H9 (cell line): ENCODE results near the gene FNDC7. TPM values are rescaled to one million over a fixed set of nuclear protein-coding genes. Genes with fewer than 3 reads are reported as not detected.
"Not testable (repeated sequence)": the region's sequence is repeated elsewhere in the genome, so short reads cannot be mapped to it uniquely, and the experiment has no call there.

Source experiments
- DNase-seq: peaks from one replicate; pipeline ENCODE4 v3.0.0-alpha.2; 2017
- H2AFZ ChIP-seq: one replicate; pipeline ENCODE4 v1.6.1; 2013; ENCODE audit warnings: mild to moderate bottlenecking, low read length, control low read depth, moderate library complexity
- H2AK5ac ChIP-seq: 2 replicates; pipeline ENCODE4 v1.6.1; 2013; ENCODE audit warnings: low read length, control low read depth, mixed read lengths; ENCODE audit not compliant: insufficient read length
- H2BK120ac ChIP-seq: one replicate; pipeline ENCODE4 v1.6.1; 2013; ENCODE audit warnings: low read depth, mild to moderate bottlenecking, low read length, control low read depth, inconsistent platforms; ENCODE audit not compliant: poor library complexity, severe bottlenecking
- H2BK12ac ChIP-seq: 2 replicates; pipeline ENCODE4 v1.6.1; 2013; ENCODE audit warnings: low read length, control low read depth, mixed read lengths, low read depth; ENCODE audit not compliant: insufficient read length
- H2BK15ac ChIP-seq: 2 replicates; pipeline ENCODE4 v1.6.1; 2013; ENCODE audit warnings: low read depth, low read length, control low read depth
- H2BK20ac ChIP-seq: one replicate; pipeline ENCODE4 v1.6.1; 2013; ENCODE audit warnings: low read depth, mild to moderate bottlenecking, low read length, control low read depth, inconsistent platforms; ENCODE audit not compliant: poor library complexity, severe bottlenecking
- H2BK5ac ChIP-seq: 2 replicates; pipeline ENCODE4 v1.6.1; 2013; ENCODE audit warnings: low read length, control low read depth, mixed read lengths; ENCODE audit not compliant: insufficient read length
- H3K14ac ChIP-seq: 2 replicates; pipeline ENCODE4 v1.6.1; 2013; ENCODE audit warnings: low read length, control low read depth; ENCODE audit not compliant: insufficient read depth
- H3K18ac ChIP-seq: 2 replicates; pipeline ENCODE4 v1.6.1; 2013; ENCODE audit warnings: low read depth, mild to moderate bottlenecking, mixed read lengths, low read length, control low read depth; ENCODE audit not compliant: insufficient read length
- H3K23ac ChIP-seq: 2 replicates; pipeline ENCODE4 v1.6.1; 2013; ENCODE audit warnings: low read length, control low read depth, mixed read lengths, low read depth; ENCODE audit not compliant: insufficient read length
- H3K23me2 ChIP-seq: 2 replicates; pipeline ENCODE4 v1.6.1; 2013; ENCODE audit warnings: low read depth, mild to moderate bottlenecking, mixed read lengths, low read length, control low read depth; ENCODE audit not compliant: insufficient read length, poor library complexity, severe bottlenecking
- H3K27ac ChIP-seq: 2 replicates; pipeline ENCODE4 v1.5.1; 2013; ENCODE audit warnings: low read length, control low read depth, mixed read lengths, low read depth; ENCODE audit not compliant: insufficient read length
- H3K27me3 ChIP-seq: 2 replicates; pipeline ENCODE4 v1.6.1; 2013; ENCODE audit warnings: low read length, control low read depth, inconsistent platforms; ENCODE audit not compliant: insufficient read depth
- H3K4ac ChIP-seq: 2 replicates; pipeline ENCODE4 v1.6.1; 2013; ENCODE audit warnings: low read depth, mild to moderate bottlenecking, control low read depth, inconsistent platforms, low read length, moderate library complexity
- H3K4me1 ChIP-seq: 2 replicates; pipeline ENCODE4 v1.6.1; 2013; ENCODE audit warnings: low read length, control low read depth, inconsistent platforms; ENCODE audit not compliant: insufficient read depth
- H3K4me2 ChIP-seq: 2 replicates; pipeline ENCODE4 v1.6.1; 2013; ENCODE audit warnings: low read length, control low read depth, mixed read lengths; ENCODE audit not compliant: insufficient read length, insufficient read depth
- H3K56ac ChIP-seq: 2 replicates; pipeline ENCODE4 v1.6.1; 2013; ENCODE audit warnings: low read depth, mild to moderate bottlenecking, mixed read lengths, low read length, control low read depth; ENCODE audit not compliant: insufficient read length
- H3K79me1 ChIP-seq: 2 replicates; pipeline ENCODE4 v1.6.1; 2013; ENCODE audit warnings: low read depth, mild to moderate bottlenecking, moderate library complexity, low read length, control low read depth, inconsistent platforms; ENCODE audit not compliant: insufficient read depth, poor library complexity, severe bottlenecking
- H3K79me2 ChIP-seq: 2 replicates; pipeline ENCODE4 v1.6.1; 2013; ENCODE audit warnings: low read length, control low read depth, inconsistent platforms; ENCODE audit not compliant: insufficient read depth
- H3K9ac ChIP-seq: 2 replicates; pipeline ENCODE4 v1.6.1; 2013; ENCODE audit warnings: low read length, control low read depth, mixed read lengths; ENCODE audit not compliant: insufficient read length; ENCODE audit errors: extremely low read depth
- H3K9me3 ChIP-seq: one replicate; pipeline ENCODE4 v1.6.1; 2013; ENCODE audit warnings: low read depth, low read length, inconsistent platforms; ENCODE audit not compliant: control insufficient read depth
- H3T11ph ChIP-seq: one replicate; pipeline ENCODE4 v1.6.1; 2013; ENCODE audit warnings: mild to moderate bottlenecking, low read length, control low read depth, inconsistent platforms
- H4K20me1 ChIP-seq: one replicate; pipeline ENCODE4 v1.6.1; 2013; ENCODE audit not compliant: control insufficient read depth, insufficient read length, insufficient read depth
- H4K5ac ChIP-seq: 2 replicates; pipeline ENCODE4 v1.6.1; 2013; ENCODE audit warnings: low read depth, mild to moderate bottlenecking, mixed read lengths, low read length, control low read depth; ENCODE audit not compliant: insufficient read length
- H4K8ac ChIP-seq: replicated peaks from 2 replicates; pipeline ENCODE4 v1.6.1; 2013; ENCODE audit warnings: low read length, control low read depth, mixed read lengths, low read depth; ENCODE audit not compliant: insufficient read length
- H4K91ac ChIP-seq: 2 replicates; pipeline ENCODE4 v1.6.1; 2013; ENCODE audit warnings: low read depth, mild to moderate bottlenecking, moderate library complexity, mixed read lengths, low read length, control low read depth; ENCODE audit not compliant: insufficient read length
- H3K27ac Mint-ChIP-seq, 3 experiments: 2 replicates in 2 of 3; 3 replicates in 1 of 3; pipeline ENCODE4 v1.8.0; 2020 to 2021; ENCODE audit warnings: mixed read lengths in 3 of 3, mild to moderate bottlenecking in 1 of 3, moderate library complexity in 1 of 3
- H3K27me3 Mint-ChIP-seq: 2 replicates; pipeline ENCODE4 v1.8.0; 2021; ENCODE audit warnings: low read depth, mild to moderate bottlenecking, moderate library complexity, mixed read lengths
- H3K36me3 Mint-ChIP-seq, 3 experiments: 2 replicates in 2 of 3; 3 replicates in 1 of 3; pipeline ENCODE4 v1.8.0; 2020 to 2021; ENCODE audit warnings: low read depth in 3 of 3, mixed read lengths in 3 of 3; ENCODE audit not compliant: insufficient read depth in 1 of 3
- H3K4me1 Mint-ChIP-seq, 2 experiments: 2 replicates each; pipeline ENCODE4 v1.8.0; 2020; ENCODE audit warnings: mixed read lengths in 2 of 2
- H3K4me3 Mint-ChIP-seq, 2 experiments: 2 replicates in 1 of 2; 3 replicates in 1 of 2; pipeline ENCODE4 v1.8.0; 2020 to 2021; ENCODE audit warnings: mild to moderate bottlenecking in 2 of 2, mixed read lengths in 2 of 2, moderate library complexity in 1 of 2
- H3K9me3 Mint-ChIP-seq, 2 experiments: 2 replicates in 1 of 2; 3 replicates in 1 of 2; pipeline ENCODE4 v1.8.0; 2020; ENCODE audit warnings: mild to moderate bottlenecking in 2 of 2, mixed read lengths in 2 of 2, moderate library complexity in 1 of 2
- WGBS: extraction: QIAGEN DNeasy Blood & Tissue Kit; methylation state at CpG from one replicate; pipeline ENCODE4 v1.1.7; 2013; ENCODE audit warnings: missing lambda C conversion rate, low lambda C conversion rate, mixed read lengths; ENCODE audit not compliant: insufficient read length; ENCODE audit errors: extremely low coverage; 5-methylcytosine and 5-hydroxymethylcytosine counted together
- total RNA-seq: library from RNA; stranded (reverse); gene quantifications from 2 replicates; pipeline ENCODE4 v1.2.1, GENCODE V29; 2021
- TF ChIP-seq, protein P1 (sequence below): fragments of 200-600 bp; sonication (generic); conservative IDR thresholded peaks from 3 replicates; pipeline ENCODE4 v1.8.0; 2021; ENCODE audit warnings: antibody characterized with exemption, mild to moderate bottlenecking

FNDC7 gene
- total RNA-seq, 1 experiment from 2014 or later: 0.13 TPM

DNA sequence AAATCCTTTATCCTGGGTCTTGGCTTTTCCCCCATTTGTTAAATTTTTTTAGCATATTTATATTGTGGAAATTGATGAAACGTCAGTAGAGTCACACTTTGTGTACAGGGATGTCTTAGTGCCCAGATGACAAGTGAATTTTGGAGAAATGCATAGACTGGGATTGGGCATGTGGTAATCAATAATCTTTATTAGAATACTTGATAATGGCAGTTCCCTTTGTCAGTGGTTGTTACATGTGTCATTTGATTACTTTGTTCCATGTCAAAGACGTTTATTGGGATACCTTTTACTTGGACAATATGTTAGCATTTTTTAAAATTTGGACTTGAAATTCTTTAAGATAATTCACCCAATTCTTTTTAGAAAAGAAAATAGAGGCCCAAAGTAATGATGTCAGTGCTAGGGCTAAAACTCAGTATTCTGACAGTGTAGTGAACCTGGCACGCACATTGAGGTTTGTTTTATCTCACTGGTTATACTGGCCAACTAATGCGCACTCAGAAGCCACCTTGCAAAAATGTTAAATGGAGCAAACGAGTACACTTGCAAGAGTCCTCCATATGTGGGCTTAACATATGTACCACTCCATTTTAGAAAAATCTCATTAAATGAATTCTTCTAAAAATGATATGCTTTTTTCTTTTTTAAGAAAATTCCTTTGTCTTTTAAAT is 11.4 kb upstream of the FNDC7 start:
- H3K27me3 Mint-ChIP-seq: no peaks in the 10 kb centered on the region; the same call in 1 of the 2 replicates
- Histone ChIP-seq H2AK5ac (no peak overlapping the region), H3K9me3 (no peaks in the 10 kb centered on the region), H3K4me2 (no peak overlapping the region), H2BK20ac (no peak overlapping the region), H4K5ac (no peak overlapping the region), H4K20me1 (no peaks in the 10 kb centered on the region), H3K79me2 (no peaks in the 10 kb centered on the region), H3K4me1 (no peaks in the 10 kb centered on the region), H4K91ac (no peak overlapping the region), H3K23ac (no peak overlapping the region), H3K23me2 (no peaks in the 10 kb centered on the region), H2AFZ (no peak overlapping the region), H3K4ac (no peak overlapping the region), H3T11ph (no peak overlapping the region), H2BK12ac (no peak overlapping the region), H2BK120ac (no peak overlapping the region), H3K56ac (no peak overlapping the region), H4K8ac (no peak overlapping the region), H3K27me3 (no peaks in the 10 kb centered on the region), H3K18ac (no peak overlapping the region), H3K27ac (no peak overlapping the region), H3K14ac (no peak overlapping the region), H2BK5ac (no peak overlapping the region), H3K79me1 (peaks cover 3% of the 10 kb centered on the region), H2BK15ac (no peak overlapping the region), H3K9ac (no peak overlapping the region)
- H3K27ac Mint-ChIP-seq: no peak overlapping the region
- no peak overlapping the region for H3K4me3 Mint-ChIP-seq
- no peak for DNase-seq
- H3K9me3 Mint-ChIP-seq: no peaks in the 10 kb centered on the region
- TF ChIP-seq, protein P1, sequence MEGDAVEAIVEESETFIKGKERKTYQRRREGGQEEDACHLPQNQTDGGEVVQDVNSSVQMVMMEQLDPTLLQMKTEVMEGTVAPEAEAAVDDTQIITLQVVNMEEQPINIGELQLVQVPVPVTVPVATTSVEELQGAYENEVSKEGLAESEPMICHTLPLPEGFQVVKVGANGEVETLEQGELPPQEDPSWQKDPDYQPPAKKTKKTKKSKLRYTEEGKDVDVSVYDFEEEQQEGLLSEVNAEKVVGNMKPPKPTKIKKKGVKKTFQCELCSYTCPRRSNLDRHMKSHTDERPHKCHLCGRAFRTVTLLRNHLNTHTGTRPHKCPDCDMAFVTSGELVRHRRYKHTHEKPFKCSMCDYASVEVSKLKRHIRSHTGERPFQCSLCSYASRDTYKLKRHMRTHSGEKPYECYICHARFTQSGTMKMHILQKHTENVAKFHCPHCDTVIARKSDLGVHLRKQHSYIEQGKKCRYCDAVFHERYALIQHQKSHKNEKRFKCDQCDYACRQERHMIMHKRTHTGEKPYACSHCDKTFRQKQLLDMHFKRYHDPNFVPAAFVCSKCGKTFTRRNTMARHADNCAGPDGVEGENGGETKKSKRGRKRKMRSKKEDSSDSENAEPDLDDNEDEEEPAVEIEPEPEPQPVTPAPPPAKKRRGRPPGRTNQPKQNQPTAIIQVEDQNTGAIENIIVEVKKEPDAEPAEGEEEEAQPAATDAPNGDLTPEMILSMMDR: no peak
- no CpG with 5 or more reads among the region's 5 CpGs for WGBS
- peaks cover 33 to 61% (median 45%) of the 10 kb centered on the region in 3 experiments; a peak in 6 of 7 replicates for H3K36me3 Mint-ChIP-seq
- peaks cover 0 to 4% of the 10 kb centered on the region in 2 experiments; a peak in 1 of 4 replicates for H3K4me1 Mint-ChIP-seq

DNA sequence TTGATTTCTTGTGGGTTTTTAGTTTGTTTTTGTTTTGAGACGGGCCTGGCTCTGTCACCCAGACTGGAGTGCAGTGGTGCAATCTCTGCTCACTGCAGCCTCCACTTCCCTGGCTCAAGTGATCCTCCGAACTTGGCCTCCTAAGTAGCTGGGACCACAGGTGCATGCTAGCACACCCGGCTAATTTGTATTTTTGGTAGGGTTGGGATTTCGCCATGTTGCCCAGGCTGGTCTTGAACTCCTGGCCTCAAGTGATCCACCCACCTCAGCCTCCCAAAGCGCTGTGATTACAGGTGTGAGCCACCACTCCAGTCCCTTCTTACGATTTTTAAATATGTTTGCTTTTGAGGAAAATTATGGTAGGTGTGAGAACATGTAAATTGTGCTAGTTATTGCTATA is 10.6 kb upstream of the FNDC7 start:
- not testable (repeated sequence) for H3K56ac ChIP-seq, H3K9ac ChIP-seq, H3K23me2 ChIP-seq, H3K23ac ChIP-seq, H3K27ac ChIP-seq, H4K8ac ChIP-seq, H3K9me3 ChIP-seq, H3K79me2 ChIP-seq, H3K4me1 Mint-ChIP-seq, H2BK15ac ChIP-seq, H4K5ac ChIP-seq, H3K27me3 ChIP-seq, H3K4me2 ChIP-seq, H3K9me3 Mint-ChIP-seq, DNase-seq, H3K27me3 Mint-ChIP-seq, H3T11ph ChIP-seq, H3K4me3 Mint-ChIP-seq, H2AK5ac ChIP-seq, H4K91ac ChIP-seq, H2BK12ac ChIP-seq, H3K4me1 ChIP-seq, H2BK20ac ChIP-seq, H3K4ac ChIP-seq, H2BK5ac ChIP-seq, H3K18ac ChIP-seq, H4K20me1 ChIP-seq, H2AFZ ChIP-seq, H3K14ac ChIP-seq, H2BK120ac ChIP-seq, H3K79me1 ChIP-seq
- Mint-ChIP-seq H3K27ac (peak overlapping the region in 1 of 3 experiments; percentile 56; a peak in 1 of 7 replicates), H3K36me3 (peaks cover 25 to 53% (median 37%) of the 10 kb centered on the region in 3 experiments; a peak in 6 of 7 replicates)
- no CpG with 5 or more reads among the region's 6 CpGs for WGBS
